ENCODE results near the gene SLC46A3. TPM values are rescaled to one million over a fixed set of nuclear protein-coding genes. Genes with fewer than 3 reads are reported as not detected.

Gene SLC46A3
- polyA plus RNA-seq, 1 experiment, result 5.9 TPM

DNA sequence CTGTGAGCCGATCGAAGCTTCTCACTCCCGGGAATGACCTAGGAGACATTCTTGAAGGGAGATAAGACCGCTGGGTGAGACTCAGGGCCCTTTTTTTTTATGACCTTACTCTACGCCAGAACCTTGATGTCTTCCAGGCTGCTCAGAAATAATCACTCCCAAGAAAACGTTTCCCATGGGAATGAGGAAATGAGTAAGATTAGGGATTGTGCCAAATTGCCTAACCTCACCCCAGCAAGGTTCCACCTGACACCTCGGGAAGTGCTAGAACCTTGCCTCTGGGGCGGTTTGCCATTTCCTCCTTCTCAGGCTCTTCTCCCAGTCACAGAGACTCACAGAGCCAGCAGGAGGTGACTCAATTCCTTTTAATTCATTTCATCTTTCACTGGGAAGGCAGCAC is 2.3 kb downstream of the SLC46A3 start:
- no peaks in the 10 kb centered on the region for H3K27me3 ChIP-seq (ENCODE audit: control insufficient read depth, insufficient read depth, low read length)
- H3K4me3 ChIP-seq (ENCODE audit: low read depth, low read length), result no peak overlapping the region
- H3K36me3 ChIP-seq (ENCODE audit: control insufficient read depth, insufficient read depth, low read length), result no peaks in the 10 kb centered on the region
- ChIA-PET CTCF (no interaction called here), POLR2A (no interaction called here)
- TF ChIP-seq, protein P1, sequence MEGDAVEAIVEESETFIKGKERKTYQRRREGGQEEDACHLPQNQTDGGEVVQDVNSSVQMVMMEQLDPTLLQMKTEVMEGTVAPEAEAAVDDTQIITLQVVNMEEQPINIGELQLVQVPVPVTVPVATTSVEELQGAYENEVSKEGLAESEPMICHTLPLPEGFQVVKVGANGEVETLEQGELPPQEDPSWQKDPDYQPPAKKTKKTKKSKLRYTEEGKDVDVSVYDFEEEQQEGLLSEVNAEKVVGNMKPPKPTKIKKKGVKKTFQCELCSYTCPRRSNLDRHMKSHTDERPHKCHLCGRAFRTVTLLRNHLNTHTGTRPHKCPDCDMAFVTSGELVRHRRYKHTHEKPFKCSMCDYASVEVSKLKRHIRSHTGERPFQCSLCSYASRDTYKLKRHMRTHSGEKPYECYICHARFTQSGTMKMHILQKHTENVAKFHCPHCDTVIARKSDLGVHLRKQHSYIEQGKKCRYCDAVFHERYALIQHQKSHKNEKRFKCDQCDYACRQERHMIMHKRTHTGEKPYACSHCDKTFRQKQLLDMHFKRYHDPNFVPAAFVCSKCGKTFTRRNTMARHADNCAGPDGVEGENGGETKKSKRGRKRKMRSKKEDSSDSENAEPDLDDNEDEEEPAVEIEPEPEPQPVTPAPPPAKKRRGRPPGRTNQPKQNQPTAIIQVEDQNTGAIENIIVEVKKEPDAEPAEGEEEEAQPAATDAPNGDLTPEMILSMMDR (IDR thresholded peaks at IDR 0.05; ENCODE audit: insufficient read depth, low read depth, low read length), result no peak
- DNase-seq (ENCODE audit: low read depth), result peak; percentile 79

DNA sequence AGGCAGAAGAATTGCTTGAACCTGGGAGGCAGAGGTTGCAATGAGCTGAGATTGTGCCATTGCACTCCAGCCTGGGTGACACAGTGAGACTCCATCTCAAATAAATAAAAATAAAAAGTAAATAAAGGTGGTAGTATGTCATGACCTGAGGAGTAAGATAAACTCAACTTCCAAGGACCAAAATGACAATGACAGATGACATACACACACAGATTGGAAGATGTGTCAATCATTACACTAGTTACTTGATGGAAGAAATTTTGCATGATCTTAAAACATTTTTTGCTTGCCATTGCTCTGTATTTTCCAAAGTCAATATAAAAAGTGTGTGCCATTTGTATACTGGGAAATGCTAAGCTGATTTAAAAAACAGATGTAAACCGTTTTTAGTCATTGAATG is 4.1 kb downstream of the SLC46A3 start:
- H3K4me3 ChIP-seq (ENCODE audit: low read depth, low read length), result no peak overlapping the region
- TF ChIP-seq, protein P1 (IDR thresholded peaks at IDR 0.05; ENCODE audit: insufficient read depth, low read depth, low read length), result no peak
- ChIA-PET CTCF (no interaction called here), POLR2A (no interaction called here)
- DNase-seq (ENCODE audit: low read depth), result no peak
- no peaks in the 10 kb centered on the region for H3K36me3 ChIP-seq (ENCODE audit: control insufficient read depth, insufficient read depth, low read length)
- H3K27me3 ChIP-seq (ENCODE audit: control insufficient read depth, insufficient read depth, low read length), result no peaks in the 10 kb centered on the region

DNA sequence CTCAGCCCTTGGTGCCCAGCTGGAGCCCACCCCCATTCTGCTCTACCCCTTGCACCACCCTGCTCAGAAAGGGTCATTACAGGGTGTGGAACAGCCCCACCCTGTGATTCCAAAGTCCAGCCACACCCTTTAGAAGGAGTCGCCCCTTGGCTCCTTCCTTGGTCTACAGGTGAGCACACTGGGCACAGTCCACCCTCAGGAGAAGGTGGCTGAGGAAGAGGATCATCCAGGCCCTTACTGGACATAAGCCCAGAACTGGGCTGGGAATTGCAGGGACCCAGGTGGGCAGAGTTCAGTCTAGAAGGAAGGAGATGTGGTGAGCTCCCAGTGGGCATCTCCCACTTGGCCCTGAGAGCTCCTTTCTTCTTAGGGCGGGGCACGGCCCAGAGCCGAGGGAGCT is 8.6 kb downstream of the SLC46A3 start:
- DNase-seq (ENCODE audit: low read depth), result no peak
- H3K27me3 ChIP-seq (ENCODE audit: control insufficient read depth, insufficient read depth, low read length), result no peaks in the 10 kb centered on the region
- H3K4me3 ChIP-seq (ENCODE audit: low read depth, low read length), result no peak overlapping the region
- CTCF ChIA-PET, result interaction anchor here (0.8 kb wide), 1 partner anchor 30 kb away, joined by 3 read pairs; no protein-coding TSS in a partner anchor
- no peaks in the 10 kb centered on the region for H3K36me3 ChIP-seq (ENCODE audit: control insufficient read depth, insufficient read depth, low read length)
- POLR2A ChIA-PET, result no interaction called here
- TF ChIP-seq, protein P1 (IDR thresholded peaks at IDR 0.05; ENCODE audit: insufficient read depth, low read depth, low read length), result no peak

DNA sequence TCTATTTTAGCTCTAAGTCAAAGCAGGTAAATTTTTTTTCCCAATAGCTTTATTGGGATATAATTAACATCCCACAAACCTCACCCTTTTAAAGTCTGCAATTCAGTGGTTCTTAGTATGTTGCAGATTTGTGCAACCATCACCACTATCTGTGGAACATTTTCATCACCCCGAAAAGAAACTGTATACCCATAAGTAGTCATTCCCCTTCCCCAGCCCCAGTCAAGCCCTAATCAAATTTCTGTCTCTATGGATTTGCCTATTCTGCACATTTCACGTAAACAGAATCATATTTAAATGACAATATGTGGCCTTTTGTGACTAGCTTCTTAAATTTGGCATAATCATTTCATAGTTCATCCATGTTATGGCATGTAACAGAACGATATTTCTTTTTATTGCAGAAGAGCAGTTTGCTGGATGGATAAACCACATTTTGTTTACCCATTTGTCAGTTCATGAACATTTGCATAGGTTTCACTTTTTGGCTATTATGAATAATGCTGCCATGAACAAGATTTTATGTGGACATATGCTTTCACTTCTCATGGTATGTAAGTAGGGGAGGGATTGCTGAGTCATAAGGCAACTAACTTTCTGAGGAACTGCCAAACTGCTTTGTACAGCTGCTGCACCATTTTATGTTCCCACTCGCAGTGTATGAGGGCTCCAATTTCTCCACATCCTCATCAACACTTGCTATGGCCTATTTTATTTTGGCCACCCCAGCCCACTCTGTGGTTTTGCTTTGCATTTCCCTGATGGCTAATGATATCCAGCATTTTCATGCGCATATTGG is 10.9 kb downstream of the SLC46A3 start:
- POLR2A ChIA-PET, result no interaction called here
- DNase-seq (ENCODE audit: low read depth), result peak; percentile 62
- TF ChIP-seq, protein P1 (IDR thresholded peaks at IDR 0.05; ENCODE audit: insufficient read depth, low read depth, low read length), result no peak
- Histone ChIP-seq H3K27me3 (ENCODE audit: control insufficient read depth, insufficient read depth, low read length) (no peaks in the 10 kb centered on the region), H3K36me3 (ENCODE audit: control insufficient read depth, insufficient read depth, low read length) (no peaks in the 10 kb centered on the region), H3K4me3 (ENCODE audit: low read depth, low read length) (no peak overlapping the region)
- CTCF ChIA-PET, result no interaction called here

DNA sequence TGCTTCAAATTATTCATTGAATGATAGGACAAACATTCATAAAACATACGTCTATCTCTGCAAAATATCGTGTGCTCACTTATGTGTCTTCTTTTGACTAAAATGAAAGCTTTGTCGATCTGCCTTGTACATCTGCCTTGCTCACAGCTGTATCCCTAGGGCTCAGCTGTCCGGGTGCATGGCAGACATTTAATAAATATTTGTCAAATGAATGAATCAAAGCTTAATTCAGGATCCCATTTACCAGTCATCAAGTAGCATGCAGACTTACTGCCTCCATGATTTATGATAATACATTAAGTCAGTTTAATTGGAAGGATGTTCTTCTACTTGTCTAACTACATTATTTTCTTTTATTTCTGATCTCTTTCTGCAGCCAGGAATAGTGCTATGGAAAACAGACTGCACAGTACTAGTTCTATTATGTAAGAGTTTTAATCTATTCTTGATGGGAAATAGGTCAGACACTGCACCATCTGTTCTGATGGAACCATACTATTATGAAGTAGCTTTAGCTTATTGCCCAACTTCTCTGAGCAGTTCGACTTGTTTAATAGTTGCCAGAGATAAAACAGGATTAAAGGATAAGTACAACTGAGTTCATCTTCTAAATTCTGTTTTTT is 13.2 kb downstream of the SLC46A3 start:
- POLR2A ChIA-PET, result no interaction called here
- CTCF ChIA-PET, result interaction anchor here (2.0 kb wide), 2 partner anchors 12 to 26 kb away, joined by 6 to 8 read pairs; no protein-coding TSS in a partner anchor
- Histone ChIP-seq H3K27me3 (ENCODE audit: control insufficient read depth, insufficient read depth, low read length) (no peaks in the 10 kb centered on the region), H3K36me3 (ENCODE audit: control insufficient read depth, insufficient read depth, low read length) (no peaks in the 10 kb centered on the region), H3K4me3 (ENCODE audit: low read depth, low read length) (no peak overlapping the region)
- TF ChIP-seq, protein P1 (IDR thresholded peaks at IDR 0.05; ENCODE audit: insufficient read depth, low read depth, low read length), result no peak
- no peak for DNase-seq (ENCODE audit: low read depth)

Measured in BJ (cell line).